AG09309 (cell line): ENCODE results near the gene RECQL5.

Experiments
- DNase-seq: peaks from one replicate; pipeline ENCODE4 v3.0.0-alpha.2; 2010; ENCODE audit warnings: low read depth
- H3K4me3 ChIP-seq: 2 replicates; pipeline ENCODE4 v1.5.1; 2011; ENCODE audit warnings: mild to moderate bottlenecking, low read depth, low read length, moderate library complexity; ENCODE audit not compliant: control insufficient read depth
- TF ChIP-seq, protein P1 (sequence below): IDR thresholded peaks from 2 replicates; pipeline ENCODE4 v1.5.1; 2011; ENCODE audit warnings: mild to moderate bottlenecking, low read depth, low read length, inconsistent platforms; ENCODE audit not compliant: insufficient read depth, control insufficient read depth; ENCODE audit errors: missing control alignments

Gene RECQL5

DNA sequence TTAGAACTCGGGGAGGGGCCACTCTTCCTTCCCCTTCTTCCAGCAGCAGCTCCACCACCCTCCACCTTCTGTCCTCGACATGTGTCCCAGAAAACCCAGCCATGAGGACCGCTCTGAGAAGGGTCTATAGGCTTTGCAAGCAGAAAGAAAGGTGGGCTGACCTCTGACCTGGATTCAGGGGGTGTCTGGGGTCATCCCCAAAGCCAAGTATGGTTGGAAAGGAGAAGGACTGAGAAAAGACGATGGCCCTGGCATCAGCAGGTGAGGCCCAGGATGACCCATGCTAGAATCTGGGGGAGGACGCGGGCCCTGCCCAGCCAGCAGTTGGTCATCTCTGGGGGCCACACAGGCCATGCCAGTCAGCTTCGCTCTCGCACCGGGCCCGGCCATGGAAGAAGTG is 39.9 kb downstream of the RECQL5 start:
- TF ChIP-seq, protein P1, sequence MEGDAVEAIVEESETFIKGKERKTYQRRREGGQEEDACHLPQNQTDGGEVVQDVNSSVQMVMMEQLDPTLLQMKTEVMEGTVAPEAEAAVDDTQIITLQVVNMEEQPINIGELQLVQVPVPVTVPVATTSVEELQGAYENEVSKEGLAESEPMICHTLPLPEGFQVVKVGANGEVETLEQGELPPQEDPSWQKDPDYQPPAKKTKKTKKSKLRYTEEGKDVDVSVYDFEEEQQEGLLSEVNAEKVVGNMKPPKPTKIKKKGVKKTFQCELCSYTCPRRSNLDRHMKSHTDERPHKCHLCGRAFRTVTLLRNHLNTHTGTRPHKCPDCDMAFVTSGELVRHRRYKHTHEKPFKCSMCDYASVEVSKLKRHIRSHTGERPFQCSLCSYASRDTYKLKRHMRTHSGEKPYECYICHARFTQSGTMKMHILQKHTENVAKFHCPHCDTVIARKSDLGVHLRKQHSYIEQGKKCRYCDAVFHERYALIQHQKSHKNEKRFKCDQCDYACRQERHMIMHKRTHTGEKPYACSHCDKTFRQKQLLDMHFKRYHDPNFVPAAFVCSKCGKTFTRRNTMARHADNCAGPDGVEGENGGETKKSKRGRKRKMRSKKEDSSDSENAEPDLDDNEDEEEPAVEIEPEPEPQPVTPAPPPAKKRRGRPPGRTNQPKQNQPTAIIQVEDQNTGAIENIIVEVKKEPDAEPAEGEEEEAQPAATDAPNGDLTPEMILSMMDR: no peak
- no peak overlapping the region for H3K4me3 ChIP-seq
- no peak for DNase-seq

DNA sequence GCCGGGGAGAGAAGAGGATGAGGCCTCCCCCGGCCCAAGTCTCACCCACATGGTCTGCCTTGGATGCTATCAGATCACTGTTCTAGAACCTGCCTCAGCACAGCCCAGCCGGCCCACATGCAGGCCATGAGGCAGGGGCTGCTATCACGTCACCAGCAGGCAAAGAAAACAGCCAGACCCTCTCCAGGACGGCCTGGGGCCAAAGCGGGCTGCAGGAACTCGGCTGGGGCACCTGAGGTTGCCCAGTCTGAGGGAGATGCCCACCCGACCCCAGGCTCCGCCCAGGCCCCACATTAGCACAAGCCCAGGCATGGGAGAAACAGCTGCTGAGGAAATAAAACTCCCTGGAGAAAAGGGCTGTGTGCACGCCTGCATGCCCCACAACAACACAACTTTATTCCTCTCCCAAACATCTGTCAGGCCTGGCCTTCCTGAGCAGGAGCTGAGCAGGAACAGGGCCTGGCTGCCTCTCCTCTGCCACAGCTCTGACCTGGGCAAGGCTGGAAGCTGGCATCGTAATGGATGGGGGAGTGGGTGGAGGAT is 40.4 kb downstream of the RECQL5 start:
- no peak for DNase-seq
- TF ChIP-seq, protein P1: no peak
- no peak overlapping the region for H3K4me3 ChIP-seq

DNA sequence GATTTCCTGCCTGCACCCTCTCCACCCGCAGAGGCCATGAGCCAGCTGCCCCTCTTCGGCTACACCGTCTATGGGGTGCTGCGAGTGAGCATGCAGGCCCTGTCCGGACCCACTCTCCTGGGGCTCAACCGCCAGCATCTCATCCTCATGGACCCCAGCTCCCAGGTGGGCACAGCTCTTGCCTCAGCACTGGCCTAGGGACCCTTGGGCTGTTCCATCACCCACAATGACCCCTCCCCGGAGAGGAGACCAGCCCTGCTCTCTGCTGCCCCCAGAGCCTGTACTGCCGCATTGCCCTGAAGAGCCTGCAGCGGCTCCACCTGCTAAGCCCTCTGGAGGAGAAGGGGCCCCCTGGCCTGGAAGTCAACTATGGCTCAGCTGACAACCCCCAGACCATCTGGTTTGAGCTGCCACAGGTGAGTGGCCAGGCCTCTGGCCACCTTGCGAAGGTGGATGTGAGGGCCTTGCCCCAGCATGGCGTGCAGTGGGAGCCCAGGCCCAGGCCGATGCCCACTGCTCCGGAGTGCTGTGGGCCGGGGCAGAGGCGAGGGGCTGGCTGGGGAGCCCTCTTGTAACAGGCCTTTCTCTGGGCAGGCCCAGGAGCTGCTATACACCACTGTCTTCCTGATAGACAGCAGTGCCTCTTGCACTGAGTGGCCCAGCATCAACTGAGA is 41.0 kb downstream of the RECQL5 start:
- no peak overlapping the region for H3K4me3 ChIP-seq
- TF ChIP-seq, protein P1: peak; percentile 75

GRCh38 chr17:75624714-75625345 is 42.1 kb downstream of the RECQL5 start:
- H3K4me3 ChIP-seq: no peak overlapping the region
- TF ChIP-seq, protein P1: no peak
- no peak for DNase-seq

More for the DNA sequence above, 41.0 kb downstream of the RECQL5 start:
- no peak for DNase-seq

DNA sequence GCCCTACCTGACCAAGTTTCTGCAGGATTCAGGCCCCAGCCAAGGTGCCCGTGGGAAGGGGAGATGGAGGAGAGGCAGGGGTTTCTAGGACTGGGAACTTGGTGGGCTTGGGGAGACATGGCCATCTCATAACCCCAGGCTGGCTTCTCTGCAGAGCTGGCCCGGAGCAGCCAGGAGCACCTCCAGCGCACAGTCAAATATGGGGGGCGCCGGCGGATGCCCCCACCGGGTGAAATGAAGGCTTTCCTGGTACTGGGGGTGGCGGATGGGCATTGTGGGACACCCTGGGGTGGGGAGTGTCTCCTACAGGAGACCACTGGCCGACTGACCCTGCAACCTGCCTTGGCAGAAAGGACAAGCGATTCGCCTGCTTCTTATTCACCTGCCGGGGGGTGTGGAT is 42.9 kb downstream of the RECQL5 start:
- DNase-seq: no peak
- TF ChIP-seq, protein P1: no peak
- H3K4me3 ChIP-seq: no peak overlapping the region

DNA sequence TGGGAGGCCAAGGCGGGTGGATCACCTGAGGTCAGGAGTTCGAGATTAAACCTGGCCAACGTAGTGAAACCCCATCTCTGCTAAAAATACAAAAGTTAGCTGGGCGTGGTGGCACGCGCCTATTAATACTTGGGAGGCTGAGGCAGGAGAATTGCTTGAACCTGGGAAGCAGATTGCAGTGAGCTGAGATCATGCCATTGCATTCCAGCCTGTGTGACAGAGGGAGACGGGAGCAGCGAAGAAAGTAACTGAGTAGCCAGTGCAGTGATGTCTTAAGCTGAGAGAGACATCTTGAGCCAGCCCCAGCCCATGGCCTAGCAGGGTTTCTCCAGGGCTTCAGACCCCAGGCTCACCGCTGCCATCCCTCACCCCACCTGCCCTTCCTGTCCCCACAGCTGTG is 43.6 kb downstream of the RECQL5 start:
- TF ChIP-seq, protein P1: no peak
- no peak overlapping the region for H3K4me3 ChIP-seq
- DNase-seq: no peak
